Glutamatergic neuron (in vitro differentiated cells): ENCODE data around the gene PSMD3. TPM values are rescaled to one million over a fixed set of nuclear protein-coding genes. Genes with fewer than 3 reads are reported as not detected.

ENCODE experiments used
- DNase-seq: peaks from one replicate; pipeline ENCODE4 v3.0.0; 2022
- H3K27ac Mint-ChIP-seq: one replicate; pipeline ENCODE4 v1.8.0; 2020; ENCODE audit warnings: mild to moderate bottlenecking, mixed read lengths, inconsistent platforms; ENCODE audit not compliant: unreplicated experiment
- H3K27me3 Mint-ChIP-seq: one replicate; pipeline ENCODE4 v1.8.0; 2020; ENCODE audit warnings: mild to moderate bottlenecking, moderate library complexity, mixed read lengths, inconsistent platforms; ENCODE audit not compliant: unreplicated experiment
- H3K36me3 Mint-ChIP-seq: one replicate; pipeline ENCODE4 v1.8.0; 2020; ENCODE audit warnings: mild to moderate bottlenecking, mixed read lengths, inconsistent platforms; ENCODE audit not compliant: unreplicated experiment
- H3K4me1 Mint-ChIP-seq: one replicate; pipeline ENCODE4 v1.8.0; 2020; ENCODE audit warnings: mild to moderate bottlenecking, low read depth, mixed read lengths, inconsistent platforms; ENCODE audit not compliant: unreplicated experiment
- H3K4me3 Mint-ChIP-seq: one replicate; pipeline ENCODE4 v1.8.0; 2020; ENCODE audit warnings: mild to moderate bottlenecking, mixed read lengths, inconsistent platforms; ENCODE audit not compliant: unreplicated experiment
- H3K9me3 Mint-ChIP-seq: one replicate; pipeline ENCODE4 v1.8.0; 2020; ENCODE audit warnings: mild to moderate bottlenecking, moderate library complexity, mixed read lengths, inconsistent platforms; ENCODE audit not compliant: unreplicated experiment
- CTCF ChIP-seq: fragments of 200-600 bp; sonication (generic); IDR thresholded peaks from one replicate; pipeline ENCODE4 v1.5.0; 2021; ENCODE audit not compliant: partially characterized antibody, unreplicated experiment
- long read RNA-seq: library from polyadenylated mRNA; unstranded; transcript quantifications from one replicate; pipeline ENCODE4 v2.0.0, GENCODE V29; 2020; ENCODE audit not compliant: unreplicated experiment
- total RNA-seq: library from RNA; stranded (reverse); fragmentation: NEBNext Ultra II Directional; extraction: Animal tissue kit (Norgen Biotek cat#: 25700); gene quantifications from one replicate; pipeline ENCODE4 v1.2.1, GENCODE V29; 2021; ENCODE audit not compliant: unreplicated experiment

PSMD3 gene
- total RNA-seq, result 113 TPM
- long read RNA-seq, transcript PSMD3-201 (12 exons, 2,158 nt), result major isoform, 37 of 45 reads
- long read RNA-seq, partial matches to known transcripts, result 2 of 45 reads
- long read RNA-seq, other reads (novel, unspliced or antisense), result 6 of 45 reads

GRCh38 chr17:39980351-39981206, at the start of gene PSMD3:
PSMD3 (plus strand) TSS chr17:39980807; CDS start chr17:39980971, 164 bp downstream.
- Mint-ChIP-seq H3K9me3 (peaks cover 2% of the 10 kb centered on the region), H3K4me3 (peak within 1 kb of the TSS; percentile 94)

DNA sequence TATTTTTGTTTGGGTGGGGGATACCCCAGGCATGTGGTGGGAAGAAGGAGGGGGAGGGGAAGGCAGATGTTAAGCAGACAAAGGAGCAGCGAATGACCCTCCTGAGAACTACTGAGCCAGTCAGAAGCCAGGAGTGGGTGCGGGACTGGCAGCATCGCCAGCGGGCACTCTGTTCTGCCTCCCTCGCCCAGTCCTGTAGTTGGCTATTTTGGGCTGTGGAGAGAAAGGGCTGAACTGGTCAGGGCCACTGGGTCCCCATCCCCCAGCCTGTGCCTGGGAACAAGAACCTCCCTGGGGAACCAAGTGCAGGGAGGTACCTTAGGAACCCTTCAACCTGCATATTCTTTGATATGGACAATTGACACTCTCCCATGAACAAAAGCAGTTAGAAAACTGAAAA, 46.7 kb upstream of the PSMD3 start:
- no peaks in the 10 kb centered on the region for H3K36me3 Mint-ChIP-seq
- H3K9me3 Mint-ChIP-seq, result peaks cover 2% of the 10 kb centered on the region
- peaks cover 8% of the 10 kb centered on the region for H3K4me1 Mint-ChIP-seq
- no peak for DNase-seq
- TF ChIP-seq CTCF, result no peak
- peak overlapping the region; percentile 56 for H3K27ac Mint-ChIP-seq
- no peak overlapping the region for H3K4me3 Mint-ChIP-seq
- H3K27me3 Mint-ChIP-seq, result peaks cover 5% of the 10 kb centered on the region

More at GRCh38 chr17:39980351-39981206, at the start of gene PSMD3:
- DNase-seq, result peak; percentile 99
- Mint-ChIP-seq H3K27me3 (peaks cover 11% of the 10 kb centered on the region), H3K4me1 (peaks cover 11% of the 10 kb centered on the region), H3K27ac (peak within 1 kb of the TSS; percentile 91), H3K36me3 (no peaks in the 10 kb centered on the region)
- peak; percentile 73 for TF ChIP-seq CTCF

DNA sequence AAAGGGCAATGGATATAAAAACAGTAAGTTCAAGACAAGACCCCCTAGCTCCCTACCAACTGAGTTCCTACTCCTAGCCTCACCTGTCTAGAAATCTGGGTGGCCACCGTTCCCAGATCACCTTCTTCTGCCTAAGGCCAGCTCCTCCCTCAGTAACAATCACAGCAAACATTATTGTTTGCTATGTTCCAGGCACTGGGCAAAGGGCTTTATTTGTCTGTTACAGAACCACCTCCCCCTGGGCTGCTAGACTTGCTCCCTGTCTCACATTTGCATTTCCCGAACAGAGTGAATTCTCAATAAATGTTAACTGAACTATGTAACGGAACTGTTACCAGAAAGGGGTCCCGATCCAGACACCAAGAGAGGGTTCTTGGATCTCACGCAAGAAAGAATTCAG, 46.3 kb upstream of the PSMD3 start:
- H3K4me1 Mint-ChIP-seq, result peaks cover 10% of the 10 kb centered on the region
- H3K4me3 Mint-ChIP-seq, result no peak overlapping the region
- H3K27me3 Mint-ChIP-seq, result peaks cover 5% of the 10 kb centered on the region
- H3K27ac Mint-ChIP-seq, result peak overlapping the region; percentile 56
- H3K9me3 Mint-ChIP-seq, result peaks cover 2% of the 10 kb centered on the region
- no peak for TF ChIP-seq CTCF
- H3K36me3 Mint-ChIP-seq, result no peaks in the 10 kb centered on the region
- DNase-seq, result no peak

GRCh38 chr17:39935909-39936308, 44.7 kb upstream of the PSMD3 start:
- H3K9me3 Mint-ChIP-seq, result peaks cover 5% of the 10 kb centered on the region
- no peak overlapping the region for H3K27ac Mint-ChIP-seq
- no peak for DNase-seq
- no peak for TF ChIP-seq CTCF
- peaks cover 5% of the 10 kb centered on the region for H3K27me3 Mint-ChIP-seq
- no peak overlapping the region for H3K4me3 Mint-ChIP-seq
- peaks cover 18% of the 10 kb centered on the region for H3K4me1 Mint-ChIP-seq
- no peaks in the 10 kb centered on the region for H3K36me3 Mint-ChIP-seq

DNA sequence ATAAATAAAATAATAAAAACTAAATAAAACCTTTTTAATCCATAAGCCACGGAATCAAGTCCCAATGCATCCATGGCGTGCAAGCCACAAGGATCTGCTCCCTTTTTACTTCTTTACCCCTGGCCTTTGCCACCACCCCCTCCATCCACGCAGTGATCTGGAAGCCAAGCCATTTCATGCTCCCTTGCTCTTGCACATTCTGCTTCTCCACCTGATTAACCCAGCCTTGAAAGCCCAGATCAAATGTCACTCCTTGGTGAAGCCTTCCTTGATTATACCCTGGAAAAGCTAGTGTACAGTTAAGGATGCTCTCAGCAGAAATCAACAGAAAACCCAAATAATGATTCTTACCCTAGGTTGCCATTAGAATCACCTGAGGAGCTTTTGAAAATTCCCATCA, 43.2 kb upstream of the PSMD3 start:
- Mint-ChIP-seq H3K4me1 (peaks cover 18% of the 10 kb centered on the region), H3K27ac (no peak overlapping the region), H3K4me3 (no peak overlapping the region), H3K36me3 (no peaks in the 10 kb centered on the region), H3K27me3 (peaks cover 5% of the 10 kb centered on the region), H3K9me3 (peaks cover 5% of the 10 kb centered on the region)
- no peak for DNase-seq
- no peak for TF ChIP-seq CTCF
